Measurements from ENCODE around the gene FGFR2.

DNA sequence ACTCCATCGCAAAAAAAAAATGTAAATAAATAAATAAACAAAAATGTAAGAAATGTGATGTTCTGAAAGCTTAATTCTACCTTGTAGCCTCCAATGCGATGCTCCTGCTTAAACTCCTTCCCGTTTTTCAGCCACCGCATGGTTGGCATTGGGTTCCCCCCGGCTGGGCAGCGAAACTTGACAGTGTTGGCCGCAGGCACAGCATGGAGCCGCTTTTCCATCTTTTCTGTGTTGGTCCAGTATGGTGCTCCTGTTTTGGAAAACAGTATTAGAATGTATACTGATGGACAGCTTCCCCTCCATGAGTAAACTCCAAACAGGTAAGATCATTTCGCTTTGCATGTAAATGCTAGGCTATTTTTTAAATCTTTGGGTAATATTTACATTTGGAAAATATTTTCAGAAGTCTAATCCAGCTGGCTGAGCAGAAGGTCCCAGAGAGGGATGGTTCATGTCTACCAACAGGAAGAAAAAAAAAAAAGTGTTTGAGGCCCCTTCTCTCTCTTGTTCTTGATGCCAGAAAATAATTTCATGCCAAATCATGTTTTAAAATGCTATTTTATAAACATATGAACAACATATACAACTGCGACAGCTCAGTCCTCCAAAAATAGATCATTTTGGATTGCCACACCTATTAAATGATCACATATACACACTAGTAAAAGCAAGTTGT lies 46.9 kb downstream of the FGFR2 start:
- TF ChIP-seq, protein P1, sequence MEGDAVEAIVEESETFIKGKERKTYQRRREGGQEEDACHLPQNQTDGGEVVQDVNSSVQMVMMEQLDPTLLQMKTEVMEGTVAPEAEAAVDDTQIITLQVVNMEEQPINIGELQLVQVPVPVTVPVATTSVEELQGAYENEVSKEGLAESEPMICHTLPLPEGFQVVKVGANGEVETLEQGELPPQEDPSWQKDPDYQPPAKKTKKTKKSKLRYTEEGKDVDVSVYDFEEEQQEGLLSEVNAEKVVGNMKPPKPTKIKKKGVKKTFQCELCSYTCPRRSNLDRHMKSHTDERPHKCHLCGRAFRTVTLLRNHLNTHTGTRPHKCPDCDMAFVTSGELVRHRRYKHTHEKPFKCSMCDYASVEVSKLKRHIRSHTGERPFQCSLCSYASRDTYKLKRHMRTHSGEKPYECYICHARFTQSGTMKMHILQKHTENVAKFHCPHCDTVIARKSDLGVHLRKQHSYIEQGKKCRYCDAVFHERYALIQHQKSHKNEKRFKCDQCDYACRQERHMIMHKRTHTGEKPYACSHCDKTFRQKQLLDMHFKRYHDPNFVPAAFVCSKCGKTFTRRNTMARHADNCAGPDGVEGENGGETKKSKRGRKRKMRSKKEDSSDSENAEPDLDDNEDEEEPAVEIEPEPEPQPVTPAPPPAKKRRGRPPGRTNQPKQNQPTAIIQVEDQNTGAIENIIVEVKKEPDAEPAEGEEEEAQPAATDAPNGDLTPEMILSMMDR (IDR thresholded peaks at IDR 0.05; ENCODE audit: poor library complexity), result no peak
- TF ChIP-seq EZH2 (IDR thresholded peaks at IDR 0.05; ENCODE audit: borderline replicate concordance), result no peak
- no peak for TF ChIP-seq EZH2phosphoT487 (IDR thresholded peaks at IDR 0.05; ENCODE audit: low read depth, severe bottlenecking, unreplicated experiment)
